WTC11 (cell line): Measurements from ENCODE around the gene RASSF4. TPM values are rescaled to one million over a fixed set of nuclear protein-coding genes. Genes with fewer than 3 reads are reported as not detected.

ENCODE experiments used
- ATAC-seq: fragments of 200-7000 bp; cut with Tn5 transposase; 2 replicates; pipeline ENCODE4 v1.10.0; 2021; ENCODE audit warnings: mild to moderate bottlenecking, moderate library complexity
- CTCF ChIA-PET: fragments of 300-600 bp; sonication (Branson Sonifier 250); formaldehyde crosslinking; loops from one replicate; lab custom pipeline; 2021; ENCODE audit warnings: antibody characterized with exemption; lab: Charles Lee
- POLR2A ChIA-PET: fragments of 350-600 bp; sonication (Branson Sonifier 250); formaldehyde crosslinking; loops from one replicate; lab custom pipeline; 2021; ENCODE audit warnings: antibody characterized with exemption; lab: Charles Lee
- DNase-seq: peaks from one replicate; pipeline ENCODE4 v3.0.0; 2021; ENCODE audit warnings: low spot score
- H3K27ac Mint-ChIP-seq: 2 replicates; pipeline ENCODE4 v1.8.0; 2021; ENCODE audit warnings: mixed read lengths
- H3K27me3 Mint-ChIP-seq: 2 replicates; pipeline ENCODE4 v1.8.0; 2021; ENCODE audit warnings: low read depth, mild to moderate bottlenecking, moderate library complexity, mixed read lengths
- H3K36me3 Mint-ChIP-seq: 2 replicates; pipeline ENCODE4 v1.8.0; 2021; ENCODE audit warnings: mixed read lengths
- H3K4me1 Mint-ChIP-seq: 2 replicates; pipeline ENCODE4 v1.8.0; 2022; ENCODE audit warnings: mixed read lengths
- H3K4me3 Mint-ChIP-seq: 2 replicates; pipeline ENCODE4 v1.8.0; 2021; ENCODE audit warnings: mild to moderate bottlenecking, moderate library complexity, mixed read lengths
- H3K9me3 Mint-ChIP-seq: 2 replicates; pipeline ENCODE4 v1.8.0; 2021; ENCODE audit warnings: mixed read lengths
- AFF4 ChIP-seq: sonication (generic); formaldehyde crosslinking; IDR thresholded peaks from 2 replicates; pipeline ENCODE4 v1.8.1; 2023; ENCODE audit warnings: mild to moderate bottlenecking, missing genetic modification reagents, borderline replicate concordance
- ATF1 ChIP-seq: sonication (generic); formaldehyde crosslinking; IDR thresholded peaks from 2 replicates; pipeline ENCODE4 v1.8.1; 2023; ENCODE audit warnings: mild to moderate bottlenecking, moderate library complexity, missing genetic modification reagents
- E2F1 ChIP-seq: sonication (generic); formaldehyde crosslinking; IDR thresholded peaks from 2 replicates; pipeline ENCODE4 v1.8.0; 2022; ENCODE audit warnings: mild to moderate bottlenecking, missing genetic modification reagents
- FOXJ3 ChIP-seq: sonication (generic); formaldehyde crosslinking; IDR thresholded peaks from 2 replicates; pipeline ENCODE4 v1.9.0; 2021; ENCODE audit warnings: missing genetic modification reagents, mild to moderate bottlenecking, borderline replicate concordance
- HMGA2 ChIP-seq: fragments of 250-450 bp; sonication (Bioruptor Pico); IDR thresholded peaks from 2 replicates; pipeline ENCODE4 v1.4.0; 2021; ENCODE audit warnings: mild to moderate bottlenecking, moderate library complexity
- MAX ChIP-seq: sonication (generic); formaldehyde crosslinking; IDR thresholded peaks from 2 replicates; pipeline ENCODE4 v1.8.0; 2022; ENCODE audit warnings: mild to moderate bottlenecking, missing genetic modification reagents
- MXD4 ChIP-seq: fragments of 250-450 bp; sonication (Bioruptor Pico); IDR thresholded peaks from 2 replicates; pipeline ENCODE4 v1.8.0; 2021; ENCODE audit warnings: mild to moderate bottlenecking, moderate library complexity, borderline replicate concordance
- MYBL2 ChIP-seq: sonication (generic); formaldehyde crosslinking; IDR thresholded peaks from 2 replicates; pipeline ENCODE4 v1.8.1; 2023; ENCODE audit warnings: mild to moderate bottlenecking, moderate library complexity, missing genetic modification reagents
- OVOL2 ChIP-seq: fragments of 250-450 bp; sonication (Bioruptor Pico); IDR thresholded peaks from 2 replicates; pipeline ENCODE4 v1.9.0; 2021; ENCODE audit warnings: mild to moderate bottlenecking, borderline replicate concordance
- SP1 ChIP-seq: sonication (generic); formaldehyde crosslinking; conservative IDR thresholded peaks from 2 replicates; pipeline ENCODE4 v1.8.1; 2022; ENCODE audit warnings: missing genetic modification reagents
- TEAD1 ChIP-seq: sonication (generic); formaldehyde crosslinking; IDR thresholded peaks from 2 replicates; pipeline ENCODE4 v1.8.0; 2022; ENCODE audit warnings: mild to moderate bottlenecking, missing genetic modification reagents
- TEAD4 ChIP-seq: sonication (generic); formaldehyde crosslinking; IDR thresholded peaks from 2 replicates; pipeline ENCODE4 v1.8.0; 2022; ENCODE audit warnings: mild to moderate bottlenecking, missing genetic modification reagents
- USF2 ChIP-seq: sonication (generic); formaldehyde crosslinking; IDR thresholded peaks from 2 replicates; pipeline ENCODE4 v1.8.1; 2023; ENCODE audit warnings: mild to moderate bottlenecking, missing genetic modification reagents, moderate library complexity
- ZMAT4 ChIP-seq: fragments of 250-450 bp; sonication (Bioruptor Pico); IDR thresholded peaks from 2 replicates; pipeline ENCODE4 v1.9.0; 2021; ENCODE audit warnings: mild to moderate bottlenecking
- ZNF232 ChIP-seq: sonication (generic); formaldehyde crosslinking; IDR thresholded peaks from 2 replicates; pipeline ENCODE4 v1.8.0; 2022; ENCODE audit warnings: mild to moderate bottlenecking, missing genetic modification reagents
- ZNF281 ChIP-seq: sonication (generic); formaldehyde crosslinking; IDR thresholded peaks from 2 replicates; pipeline ENCODE4 v1.8.0; 2023; ENCODE audit warnings: mild to moderate bottlenecking, missing genetic modification reagents
- ZNF425 ChIP-seq: fragments of 250-450 bp; sonication (Bioruptor Pico); conservative IDR thresholded peaks from 2 replicates; pipeline ENCODE4 v1.9.0; 2021; ENCODE audit warnings: mild to moderate bottlenecking
- ZNF671 ChIP-seq: fragments of 250-450 bp; sonication (Bioruptor Pico); IDR thresholded peaks from 2 replicates; pipeline ENCODE4 v1.8.0; 2021; ENCODE audit warnings: mild to moderate bottlenecking
- total RNA-seq: library from RNA; stranded (reverse); gene quantifications from 3 replicates; pipeline ENCODE4 v1.2.3, GENCODE V29; 2021

Gene RASSF4
- total RNA-seq, 1 experiment from 2014 or later: 15.7 TPM

GRCh38 chr10:44965104-44965503 lies 5.5 kb downstream of the RASSF4 start:
- CTCF ChIA-PET: interaction anchor here (0.9 to 3.6 kb wide), 9 partner anchors 8 to 40 kb away, joined by 3 to 25 read pairs (median 7); no protein-coding TSS in a partner anchor
- Mint-ChIP-seq H3K36me3 (peaks cover 11% of the 10 kb centered on the region), H3K4me3 (peak overlapping the region; percentile 32; the same call in 1 of the 2 replicates), H3K27ac (peak overlapping the region; percentile 69), H3K4me1 (peaks cover 83% of the 10 kb centered on the region), H3K27me3 (peaks cover 7% of the 10 kb centered on the region), H3K9me3 (no peaks in the 10 kb centered on the region)
- POLR2A ChIA-PET: no interaction called here
- peak; percentile 41 for ATAC-seq
- DNase-seq: no peak
- no peak for TF ChIP-seq AFF4 (CRISPR knock-in tag)
- TF ChIP-seq MXD4: no peak
- no peak for TF ChIP-seq HMGA2 (CRISPR knock-in tag)
- no peak for TF ChIP-seq USF2
- no peak for TF ChIP-seq E2F1 (CRISPR knock-in tag)
- no peak for TF ChIP-seq ZMAT4 (CRISPR knock-in tag)
- no peak for TF ChIP-seq TEAD4 (CRISPR knock-in tag)
- no peak for TF ChIP-seq ZNF232
- no peak for TF ChIP-seq ZNF425 (CRISPR knock-in tag)
- TF ChIP-seq ATF1 (CRISPR knock-in tag): no peak
- TF ChIP-seq OVOL2 (CRISPR knock-in tag): no peak
- TF ChIP-seq ZNF671: no peak
- no peak for TF ChIP-seq TEAD1 (CRISPR knock-in tag)
- TF ChIP-seq MYBL2 (CRISPR knock-in tag): no peak
- TF ChIP-seq FOXJ3 (CRISPR knock-in tag): no peak
- no peak for TF ChIP-seq MAX (CRISPR knock-in tag)
- no peak for TF ChIP-seq SP1 (CRISPR knock-in tag)
- TF ChIP-seq ZNF281: no peak
